HG02642 (cell line): ENCODE measurements around the gene IL20RB.

ENCODE experiments used
- ATAC-seq: cut with Tn5 transposase; IDR thresholded peaks from one replicate; pipeline ENCODE4 v1.9.1; 2021; ENCODE audit warnings: mild to moderate bottlenecking; ENCODE audit not compliant: unreplicated experiment, poor library complexity

Gene IL20RB

DNA sequence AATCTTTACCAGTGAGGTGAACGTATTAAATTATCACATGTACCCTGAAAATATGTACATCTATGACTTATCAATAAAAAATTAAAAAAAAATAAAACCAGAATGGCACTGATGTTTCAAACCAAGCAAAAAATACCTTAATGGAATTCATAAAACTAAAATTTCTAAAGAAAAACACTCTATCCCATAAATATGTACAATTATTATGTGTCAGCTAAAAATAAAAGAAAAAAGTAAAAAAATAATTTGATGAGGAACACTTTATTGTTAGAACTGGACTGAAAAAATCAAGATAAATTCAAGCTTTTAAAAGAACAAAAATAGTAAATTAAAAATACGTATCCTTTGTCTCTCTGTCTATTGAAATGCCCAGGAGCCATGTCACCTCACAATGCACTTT, 63.1 kb downstream of the IL20RB start:
- no peak for ATAC-seq

DNA sequence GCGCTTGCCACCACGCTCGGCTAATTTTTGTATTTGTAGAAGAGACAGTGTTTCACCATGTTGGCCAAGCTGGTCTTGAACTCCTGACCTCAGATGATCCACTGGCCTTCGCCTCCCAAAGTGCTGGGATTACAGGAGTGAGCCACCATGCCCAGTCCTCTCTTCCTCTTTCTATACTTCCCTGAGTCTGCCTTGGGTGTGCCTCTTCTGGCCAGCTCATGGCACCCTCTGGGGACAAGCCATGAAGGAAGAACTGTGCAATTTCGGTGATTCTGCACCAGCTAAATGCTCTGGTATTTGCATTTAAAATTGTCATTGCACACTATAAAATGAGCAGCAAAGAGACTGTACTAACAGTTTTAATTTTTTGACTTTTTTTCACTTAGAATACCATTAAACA, 66.6 kb downstream of the IL20RB start:
- no peak for ATAC-seq

DNA sequence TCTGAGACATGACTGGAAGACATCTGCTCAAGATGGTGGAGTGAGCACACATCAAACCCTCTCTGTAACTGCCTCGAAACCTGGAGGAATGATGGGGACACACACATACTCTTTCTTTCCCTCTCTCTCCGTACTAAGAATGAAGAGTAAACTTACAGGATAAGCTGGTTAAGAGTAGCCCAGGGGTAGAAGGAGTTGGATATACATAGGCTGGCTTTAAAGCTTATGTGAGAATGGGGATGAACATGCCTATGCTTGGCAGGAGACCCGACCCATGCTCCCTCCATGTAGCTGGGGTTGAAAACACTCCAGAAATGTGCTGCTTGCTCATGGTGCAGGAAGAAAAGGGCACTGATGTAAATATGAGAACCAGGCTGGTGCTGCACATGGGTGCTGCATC, 68.9 kb downstream of the IL20RB start:
- no peak for ATAC-seq

DNA sequence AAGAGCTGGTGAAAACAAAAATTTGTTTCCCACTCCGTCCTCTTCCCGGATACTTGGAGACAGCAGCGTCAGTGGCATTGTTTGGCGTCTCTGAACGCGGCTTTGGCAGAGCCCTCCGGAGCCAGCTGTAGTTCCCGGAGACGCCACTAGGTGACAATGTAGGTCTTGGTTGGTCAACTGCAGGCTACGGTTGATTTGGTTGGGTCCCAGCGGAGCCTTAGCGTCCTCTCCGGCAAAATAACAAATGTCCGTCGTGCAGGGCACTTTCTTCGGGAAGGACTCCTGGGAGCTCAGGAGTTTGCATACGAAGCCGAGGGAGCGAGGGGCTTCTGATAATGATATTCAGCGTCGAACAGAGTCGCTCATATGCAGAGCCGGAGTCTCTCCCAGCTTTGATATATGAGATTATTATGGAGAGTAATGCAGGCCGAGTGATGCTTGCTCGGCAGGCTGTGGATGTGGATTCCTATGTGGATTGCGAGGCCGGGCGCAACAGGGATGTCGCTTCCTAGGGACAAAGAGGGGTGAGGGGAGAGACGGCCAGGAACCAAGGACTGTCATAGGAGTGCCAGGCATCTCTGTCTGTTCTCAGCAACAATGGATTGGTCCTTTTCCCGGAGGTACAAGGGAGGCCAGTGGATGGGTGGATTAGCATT, 74.8 kb downstream of the IL20RB start:
- peak; percentile 87 for ATAC-seq

DNA sequence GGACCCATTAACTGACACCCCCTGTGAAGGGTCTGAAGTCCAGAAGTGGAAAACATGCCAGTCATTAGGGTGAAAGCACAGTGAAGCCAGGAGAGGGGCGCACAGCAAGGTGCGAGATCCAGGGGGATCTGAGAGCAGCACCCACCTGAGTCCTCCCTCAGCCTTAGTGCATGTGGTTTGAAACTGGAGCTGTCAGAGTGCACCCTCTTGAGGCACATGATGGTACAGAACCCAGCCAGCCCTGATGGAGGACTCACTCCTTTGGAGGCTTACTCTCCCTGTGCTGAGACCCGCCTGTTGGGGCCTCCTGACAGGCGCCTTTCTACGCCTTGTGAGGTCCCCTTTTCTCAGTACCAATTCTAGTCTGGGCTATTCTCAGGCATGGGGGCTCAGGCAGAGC, 77.8 kb downstream of the IL20RB start:
- ATAC-seq: no peak

DNA sequence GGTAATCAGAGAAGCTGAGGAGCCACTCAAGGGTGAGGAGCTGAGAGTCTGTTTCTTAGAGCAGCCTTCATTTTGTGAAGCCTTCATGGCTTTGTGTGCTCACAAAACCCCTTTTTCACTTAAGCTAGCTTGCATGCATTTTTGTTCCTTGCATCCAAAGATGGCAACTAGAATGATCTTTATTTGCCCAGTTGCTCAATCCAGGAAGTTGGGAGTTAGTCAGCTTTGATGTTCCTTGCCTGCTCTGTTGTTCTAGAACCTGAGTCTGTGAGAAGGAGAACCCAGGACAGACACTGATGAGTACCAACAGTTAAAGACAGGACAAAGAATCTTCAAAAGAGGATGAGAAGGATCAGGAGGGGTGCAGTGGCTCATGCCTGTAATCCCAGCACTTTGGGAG, 81.8 kb downstream of the IL20RB start:
- no peak for ATAC-seq

DNA sequence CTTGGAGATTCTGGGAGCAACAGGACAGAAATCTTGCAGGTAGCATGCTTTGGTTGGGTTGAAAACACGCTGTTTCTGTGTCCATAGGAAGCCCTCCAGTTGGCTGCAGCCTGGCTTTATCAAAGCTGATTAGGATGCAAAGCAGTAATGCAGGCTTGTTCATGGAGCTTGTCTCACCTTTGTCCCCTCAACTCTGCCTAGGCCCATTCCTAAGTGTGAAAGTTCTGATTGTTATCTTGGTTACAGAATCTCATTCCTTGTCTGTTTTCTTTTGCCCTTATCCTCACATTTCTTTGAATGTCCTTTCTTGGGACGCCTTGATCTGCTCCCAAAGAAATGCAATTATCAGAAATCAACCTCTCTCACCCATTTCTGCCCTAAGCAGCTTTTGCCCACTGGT, 83.5 kb downstream of the IL20RB start:
- no peak for ATAC-seq

DNA sequence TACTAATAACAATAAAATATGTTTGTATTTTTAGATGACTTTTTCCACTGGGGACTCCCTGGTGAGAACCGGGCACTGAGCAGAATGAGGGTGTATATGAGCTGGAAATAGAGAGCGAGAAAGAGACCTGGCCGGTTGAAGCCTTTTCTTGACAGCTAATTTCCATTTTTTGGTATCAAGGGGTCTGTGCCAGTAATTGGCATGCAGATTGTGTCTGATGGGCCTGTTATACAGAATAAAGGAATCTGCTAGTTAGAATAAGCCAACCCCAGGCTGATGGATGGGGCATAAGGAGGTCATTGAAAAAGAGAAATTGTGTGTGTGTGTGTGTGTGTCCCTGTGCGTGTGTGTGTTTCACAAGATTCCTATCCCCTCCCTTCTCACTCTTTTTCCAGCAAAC, 83.9 kb downstream of the IL20RB start:
- no peak for ATAC-seq

DNA sequence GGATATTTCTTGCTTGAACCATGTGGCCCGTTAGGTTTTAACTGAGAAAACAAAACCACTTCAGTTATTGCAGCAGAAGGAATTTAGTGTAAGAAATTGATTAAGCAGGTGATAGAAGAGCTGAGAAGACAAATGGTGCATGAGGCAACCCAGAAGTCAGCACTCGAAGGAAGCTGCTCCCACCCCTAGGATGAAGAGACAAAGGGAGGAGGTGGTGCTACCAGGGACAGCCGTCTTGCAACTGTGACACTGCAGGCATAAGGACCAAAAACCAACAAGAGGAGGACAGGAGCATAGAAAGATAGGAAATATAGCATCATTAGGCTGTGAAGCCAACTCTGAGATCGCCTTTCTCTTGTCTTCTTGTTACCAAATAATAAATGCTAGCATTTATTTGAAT, 89.0 kb downstream of the IL20RB start:
- ATAC-seq: no peak

DNA sequence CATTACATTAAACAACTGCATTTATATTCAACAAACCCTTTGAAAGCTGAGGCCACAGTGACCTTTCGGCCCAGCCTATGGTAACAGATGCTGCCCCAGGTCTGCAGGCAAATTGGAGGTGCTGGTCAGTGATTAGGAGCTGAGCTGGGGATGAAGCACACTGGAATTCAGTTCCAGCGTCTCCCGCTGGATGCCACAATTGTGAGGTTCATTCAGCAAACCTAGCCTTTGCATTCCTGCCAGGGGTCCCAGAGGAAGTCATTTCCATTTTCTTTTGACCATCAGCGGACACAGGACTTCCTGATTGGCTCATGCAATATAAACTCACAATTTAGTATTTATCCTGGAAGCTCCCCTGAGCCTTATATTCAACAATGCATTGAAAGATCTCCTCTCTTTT, 89.5 kb downstream of the IL20RB start:
- ATAC-seq: no peak

DNA sequence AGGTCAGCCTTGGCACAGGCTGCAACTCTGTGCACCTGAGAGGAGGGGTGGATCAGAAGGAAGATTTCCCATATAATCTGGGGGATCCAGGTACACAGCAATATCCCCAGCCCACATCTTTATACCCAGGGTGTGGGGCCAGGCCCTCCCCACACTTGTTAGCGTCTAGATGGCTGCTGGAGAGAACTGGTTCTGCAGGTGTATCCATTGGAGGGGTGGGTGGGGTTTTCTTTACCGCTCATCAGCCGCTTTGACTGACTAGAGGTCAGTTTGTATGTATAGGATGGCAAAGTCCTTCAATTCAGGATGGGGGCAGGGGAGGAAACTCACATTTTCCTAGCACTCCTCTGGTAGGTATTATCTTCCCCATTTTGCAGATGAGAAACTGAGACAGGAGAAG, 92.5 kb downstream of the IL20RB start:
- ATAC-seq: no peak

DNA sequence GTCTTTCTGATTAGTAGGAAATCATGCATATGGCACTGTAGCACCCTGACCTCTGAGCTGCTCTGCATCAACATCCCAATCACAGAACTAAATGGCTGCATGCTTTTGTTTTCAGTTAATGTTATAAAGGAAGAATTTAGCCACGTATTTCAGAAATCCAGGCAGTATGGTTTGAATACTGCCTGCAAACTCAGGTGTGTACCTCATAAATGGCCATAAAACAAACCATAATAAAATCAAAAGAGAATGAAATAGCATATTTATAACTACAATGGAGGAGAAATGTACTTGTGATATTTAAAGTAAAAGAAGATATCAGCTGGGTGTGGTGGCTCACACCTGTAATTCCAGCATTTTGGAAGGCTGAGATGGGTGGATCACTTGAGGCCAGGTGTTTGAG, 94.5 kb downstream of the IL20RB start:
- ATAC-seq: no peak
